ENCODE data around the gene CEP112. TPM values are rescaled to one million over a fixed set of nuclear protein-coding genes. Genes with fewer than 3 reads are reported as not detected.

CEP112 gene
- total and polyA plus RNA-seq, 2 of the 8 experiments (the other 6 are each of a cell fraction or from before 2014, with no cell fraction given) = 0.62 to 3.1 TPM

GRCh38 chr17:65850486-65850885 lies 341.4 kb downstream of the CEP112 start:
- 90% methylated on average over 2 of the region's 2 CpGs; no CpG with 5 or more reads in 1 of the 2 experiments for WGBS, 2 experiments (ENCODE audit: extremely low coverage in 1 of 2, insufficient coverage in 1 of 2, insufficient read length in 1 of 2, insufficient replicate concordance in 2 of 2, low coverage in 1 of 2, low lambda C conversion rate in 2 of 2, missing lambda C conversion rate in 1 of 2)
- Histone ChIP-seq H2BK15ac (ENCODE audit: low read length) (no peak overlapping the region), H2BK5ac (ENCODE audit: low read depth, low read length) (no peak overlapping the region), H2AK5ac (ENCODE audit: low read depth, low read length) (no peak overlapping the region), H3K9ac (replicated peaks in 1 of 4; ENCODE audit: extremely low read depth in 1 of 4, low read depth in 3 of 4, low read length in 3 of 4) (no peak overlapping the region), H3K14ac (ENCODE audit: insufficient read length) (no peak overlapping the region), H3K27me3 (replicated peaks in 1 of 4; ENCODE audit: control insufficient read depth in 3 of 4, extremely low read depth in 1 of 4, insufficient read depth in 3 of 4, low read length in 3 of 4) (no peaks in the 10 kb centered on the region), H3K23ac (ENCODE audit: insufficient read length) (no peak overlapping the region), H4K8ac (ENCODE audit: extremely low read depth, insufficient read depth, low read length) (no peak overlapping the region), H3K4me1 (replicated peaks in 1 of 4; ENCODE audit: control insufficient read depth in 3 of 4, insufficient read depth in 4 of 4, low read length in 3 of 4) (no peaks in the 10 kb centered on the region), H3K4me3 (ENCODE audit: extremely low read depth in 1 of 4, insufficient read depth in 2 of 4, low read depth in 3 of 4, low read length in 4 of 4) (no peak overlapping the region), H2AFZ (ENCODE audit: low read length) (no peak overlapping the region), H2BK20ac (ENCODE audit: low read length) (no peak overlapping the region), H3K18ac (ENCODE audit: extremely low read depth, low read length) (no peak overlapping the region), H2BK120ac (replicated peaks; ENCODE audit: low read depth, low read length) (no peak overlapping the region), H3K79me1 (ENCODE audit: low read depth, low read length) (no peaks in the 10 kb centered on the region), H3K9me3 (ENCODE audit: insufficient read depth in 2 of 2, low read depth in 1 of 2, low read length in 1 of 2) (no peaks in the 10 kb centered on the region), H3K36me3 (ENCODE audit: control insufficient read depth in 2 of 4, insufficient read depth in 4 of 4, low read length in 3 of 4) (no peaks in the 10 kb centered on the region), H3K4me2 (ENCODE audit: insufficient read depth in 1 of 2, low read depth in 2 of 2, low read length in 2 of 2) (no peak overlapping the region), H3K27ac (ENCODE audit: low read depth, low read length) (no peak overlapping the region), H4K5ac (ENCODE audit: insufficient read length, low read depth, low read length) (no peak overlapping the region), H2BK12ac (ENCODE audit: low read depth, low read length) (no peak overlapping the region), H3K4ac (replicated peaks; ENCODE audit: insufficient read length, low read depth, low read length) (no peak overlapping the region), H3K79me2 (ENCODE audit: control insufficient read depth in 1 of 2, insufficient read depth in 2 of 2, low read length in 2 of 2) (no peaks in the 10 kb centered on the region), H3K56ac (replicated peaks; ENCODE audit: insufficient read length, low read depth, low read length) (no peak overlapping the region), H4K91ac (replicated peaks; ENCODE audit: insufficient read length, low read length) (no peak overlapping the region), H4K20me1 (replicated peaks in 1 of 2; ENCODE audit: control insufficient read depth in 1 of 2, insufficient read depth in 2 of 2, low read length in 2 of 2) (no peaks in the 10 kb centered on the region), H3K23me2 (ENCODE audit: low read depth, low read length) (no peaks in the 10 kb centered on the region; the same call in 1 of the 2 replicates)
- TF ChIP-seq CEBPB (IDR thresholded peaks at IDR 0.05; ENCODE audit: low read depth, low read length) = no peak
- no peak for TF ChIP-seq POLR2A (IDR thresholded peaks at IDR 0.05; ENCODE audit: control extremely low read depth in 1 of 2, low read depth in 2 of 2, low read length in 2 of 2)
- no peak for TF ChIP-seq TAF7 (optimal IDR thresholded peaks at IDR 0.05; ENCODE audit: borderline replicate concordance, low read depth, low read length)
- no peak for TF ChIP-seq KDM4A (IDR thresholded peaks at IDR 0.05; ENCODE audit: low read depth, low read length, severe bottlenecking)
- TF ChIP-seq CHD1 (IDR thresholded peaks at IDR 0.05; ENCODE audit: low read depth, low read length) = no peak
- ChIA-PET CTCF (ENCODE audit: partially characterized antibody) (interaction anchor here (0.9 kb wide), 1 partner anchor 524 kb away, joined by 3 read pairs; no protein-coding TSS in a partner anchor), POLR2A (ENCODE audit: partially characterized antibody) (no interaction called here)
- FAIRE-seq (no peak), DNase-seq (ENCODE audit: low read depth in 1 of 2, low spot score in 2 of 2) (no peak)

All from H1 (cell line).